DOHH2 (cell line): ENCODE results near the gene SIKE1.

Experiments used
- H3F3A ChIP-seq: fragments of 200-600 bp; sonication (generic), shearing (Covaris generic); 2 replicates; pipeline ENCODE4 v1.6.0; 2016; ENCODE audit warnings: antibody characterized with exemption, mild to moderate bottlenecking; ENCODE audit not compliant: control insufficient read depth, insufficient read depth
- H3K27ac ChIP-seq: fragments of 200-600 bp; sonication (generic); 2 replicates; pipeline ENCODE4 v1.5.1; 2014; ENCODE audit warnings: low read depth, mild to moderate bottlenecking, low read length, moderate library complexity
- H3K27me3 ChIP-seq: fragments of 200-600 bp; sonication (generic); 2 replicates; pipeline ENCODE4 v1.6.1; 2014; ENCODE audit warnings: mild to moderate bottlenecking, low read length, mixed read lengths; ENCODE audit not compliant: control insufficient read depth
- H3K36me3 ChIP-seq: fragments of 200-600 bp; sonication (generic); 2 replicates; pipeline ENCODE4 v1.6.1; 2014; ENCODE audit warnings: mild to moderate bottlenecking, low read length, moderate library complexity, mixed read lengths; ENCODE audit not compliant: control insufficient read depth
- H3K4me1 ChIP-seq: fragments of 200-600 bp; sonication (generic); 2 replicates; pipeline ENCODE4 v1.6.1; 2014; ENCODE audit warnings: mild to moderate bottlenecking, low read length, mixed read lengths; ENCODE audit not compliant: control insufficient read depth
- H3K4me2 ChIP-seq: fragments of 200-600 bp; sonication (generic); 2 replicates; pipeline ENCODE4 v1.6.0; 2014; ENCODE audit warnings: mild to moderate bottlenecking, low read length, moderate library complexity
- H3K4me3 ChIP-seq: fragments of 200-600 bp; sonication (generic); 2 replicates; pipeline ENCODE4 v1.5.1; 2014; ENCODE audit warnings: mild to moderate bottlenecking, low read length, mixed read lengths
- H3K79me2 ChIP-seq: fragments of 200-600 bp; sonication (generic); 2 replicates; pipeline ENCODE4 v1.6.1; 2014; ENCODE audit warnings: mild to moderate bottlenecking, low read length, mixed read lengths; ENCODE audit not compliant: control insufficient read depth
- H3K9me2 ChIP-seq: fragments of 200-600 bp; sonication (generic); replicated peaks from 2 replicates; pipeline ENCODE4 v1.6.1; 2014; ENCODE audit warnings: mild to moderate bottlenecking, low read length, mixed read lengths; ENCODE audit not compliant: control insufficient read depth
- H3K9me3 ChIP-seq: fragments of 200-600 bp; sonication (generic); 2 replicates; pipeline ENCODE4 v1.6.1; 2014; ENCODE audit warnings: antibody characterized with exemption, low read length, mixed read lengths; ENCODE audit not compliant: control insufficient read depth, insufficient read depth
- H4K20me1 ChIP-seq: fragments of 200-600 bp; sonication (generic); 2 replicates; pipeline ENCODE4 v1.6.0; 2014; ENCODE audit warnings: low read depth, mild to moderate bottlenecking, antibody characterized with exemption, low read length, moderate library complexity; ENCODE audit not compliant: control insufficient read depth, insufficient read depth
- EZH2phosphoT487 ChIP-seq: fragments of 200-600 bp; sonication (generic); IDR thresholded peaks from 2 replicates; pipeline ENCODE4 v1.6.1; 2017; ENCODE audit warnings: borderline replicate concordance, mild to moderate bottlenecking, antibody characterized with exemption, low read length, moderate library complexity, mixed read lengths
- TF ChIP-seq, protein P1 (sequence below): fragments of 200-600 bp; sonication (generic); IDR thresholded peaks from one replicate; pipeline ENCODE4 v1.5.1; 2014; ENCODE audit warnings: antibody characterized with exemption, mild to moderate bottlenecking, low read depth, low read length; ENCODE audit not compliant: poor library complexity, severe bottlenecking

SIKE1 gene

DNA sequence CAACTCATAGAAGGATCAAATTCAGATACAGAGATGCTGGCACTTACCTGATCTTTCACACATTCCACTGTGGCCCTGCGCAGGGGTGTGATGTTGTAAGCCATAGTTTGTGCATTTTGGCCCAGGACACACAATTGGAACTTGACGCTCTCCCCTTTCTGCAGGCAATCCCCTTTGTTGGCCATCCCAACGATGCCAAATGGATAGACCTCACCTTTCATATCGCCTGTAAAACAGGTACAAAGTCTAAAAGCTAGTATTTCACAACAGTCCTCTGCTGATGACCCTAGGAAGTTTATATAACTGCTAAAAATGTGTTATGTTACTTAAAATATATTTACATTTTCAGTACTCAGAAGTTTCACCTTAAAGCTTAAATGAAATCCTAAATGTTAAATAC is 60.0 kb downstream of the SIKE1 start:
- H3K9me3 ChIP-seq = no peaks in the 10 kb centered on the region
- H3K36me3 ChIP-seq = peaks cover 94% of the 10 kb centered on the region
- H3K27ac ChIP-seq = no peak overlapping the region
- TF ChIP-seq, protein P1, sequence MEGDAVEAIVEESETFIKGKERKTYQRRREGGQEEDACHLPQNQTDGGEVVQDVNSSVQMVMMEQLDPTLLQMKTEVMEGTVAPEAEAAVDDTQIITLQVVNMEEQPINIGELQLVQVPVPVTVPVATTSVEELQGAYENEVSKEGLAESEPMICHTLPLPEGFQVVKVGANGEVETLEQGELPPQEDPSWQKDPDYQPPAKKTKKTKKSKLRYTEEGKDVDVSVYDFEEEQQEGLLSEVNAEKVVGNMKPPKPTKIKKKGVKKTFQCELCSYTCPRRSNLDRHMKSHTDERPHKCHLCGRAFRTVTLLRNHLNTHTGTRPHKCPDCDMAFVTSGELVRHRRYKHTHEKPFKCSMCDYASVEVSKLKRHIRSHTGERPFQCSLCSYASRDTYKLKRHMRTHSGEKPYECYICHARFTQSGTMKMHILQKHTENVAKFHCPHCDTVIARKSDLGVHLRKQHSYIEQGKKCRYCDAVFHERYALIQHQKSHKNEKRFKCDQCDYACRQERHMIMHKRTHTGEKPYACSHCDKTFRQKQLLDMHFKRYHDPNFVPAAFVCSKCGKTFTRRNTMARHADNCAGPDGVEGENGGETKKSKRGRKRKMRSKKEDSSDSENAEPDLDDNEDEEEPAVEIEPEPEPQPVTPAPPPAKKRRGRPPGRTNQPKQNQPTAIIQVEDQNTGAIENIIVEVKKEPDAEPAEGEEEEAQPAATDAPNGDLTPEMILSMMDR = no peak
- TF ChIP-seq EZH2phosphoT487 = no peak
- no peaks in the 10 kb centered on the region for H3K9me2 ChIP-seq
- H3K4me2 ChIP-seq = no peak overlapping the region
- H4K20me1 ChIP-seq = no peaks in the 10 kb centered on the region
- H3K27me3 ChIP-seq = no peaks in the 10 kb centered on the region
- H3F3A ChIP-seq = peaks cover 37% of the 10 kb centered on the region
- H3K4me1 ChIP-seq = peaks cover 15% of the 10 kb centered on the region
- H3K4me3 ChIP-seq = no peak overlapping the region
- peaks cover 15% of the 10 kb centered on the region for H3K79me2 ChIP-seq
